HG03025 (cell line): ENCODE results near the gene LY6G5C.
"Not testable (repeated sequence)": the region's sequence is repeated elsewhere in the genome, so short reads cannot be mapped to it uniquely, and the experiment has no call there.

ENCODE experiments used
- ATAC-seq: cut with Tn5 transposase; IDR thresholded peaks from one replicate; pipeline ENCODE4 v1.9.1; 2021; ENCODE audit warnings: mild to moderate bottlenecking, moderate library complexity; ENCODE audit not compliant: unreplicated experiment, low FRiP score

The LY6G5C gene

GRCh38 chr6:31715022-31715958 lies 34.4 kb upstream of the LY6G5C start, which contains the start of gene LY6G6D:
TSS of gene LY6G6D (plus strand) at chr6:31715348. CDS start at chr6:31715356, 8 bp downstream.
- ATAC-seq: no peak

DNA sequence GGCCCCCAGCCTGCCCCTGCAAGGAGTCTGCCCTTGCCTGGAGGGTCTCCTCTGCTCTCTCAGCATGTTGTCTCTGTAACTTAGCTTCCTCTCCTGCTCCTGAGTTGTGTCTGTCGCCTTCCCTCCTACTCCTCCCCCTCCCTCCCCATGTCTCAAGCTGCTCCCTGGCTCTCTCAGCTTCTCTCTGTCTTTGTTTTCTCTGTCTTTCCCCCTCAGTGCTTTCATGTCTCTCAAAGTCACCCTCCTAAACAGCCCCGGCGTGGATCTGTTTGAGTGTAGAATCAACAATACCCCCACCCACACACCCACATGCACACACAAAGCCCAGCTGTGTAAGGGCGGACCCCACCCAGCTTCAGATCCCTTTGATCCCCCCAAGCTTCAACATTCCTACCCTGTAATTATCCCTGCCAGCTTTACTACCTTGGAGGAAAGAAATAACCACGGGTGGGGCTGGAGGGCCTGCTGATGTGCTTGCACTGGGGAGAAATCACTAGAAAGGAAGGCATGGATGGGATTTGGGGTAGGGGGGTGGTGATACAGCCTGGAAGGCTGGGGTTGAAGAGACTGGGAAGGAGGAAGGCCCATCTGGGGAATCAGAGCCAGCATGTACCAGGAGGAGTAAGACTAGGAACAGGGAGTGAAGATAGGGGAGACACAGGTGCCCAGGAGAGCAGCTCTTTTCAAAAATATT lies 33.3 kb upstream of the LY6G5C start:
- no peak for ATAC-seq

DNA sequence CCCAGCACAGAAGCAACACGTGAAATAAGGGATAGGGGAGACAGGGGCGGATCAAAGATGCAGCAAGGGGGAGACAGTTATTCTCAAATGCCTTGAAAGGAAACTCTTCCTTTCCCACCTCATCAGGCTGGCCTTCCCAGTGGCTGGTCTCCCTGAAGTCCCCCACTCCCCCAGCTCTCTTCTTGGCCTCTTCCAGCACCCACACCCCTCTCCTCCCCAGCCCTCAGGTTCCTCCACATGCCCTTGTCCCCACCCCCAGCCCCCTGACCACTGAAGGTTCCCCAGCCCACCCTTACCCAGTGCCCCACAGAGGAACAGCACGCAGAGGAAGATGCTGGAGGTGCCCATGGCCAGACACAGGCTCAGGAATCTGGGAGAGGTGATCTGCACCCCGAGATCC lies 32.6 kb upstream of the LY6G5C start:
- ATAC-seq: no peak

DNA sequence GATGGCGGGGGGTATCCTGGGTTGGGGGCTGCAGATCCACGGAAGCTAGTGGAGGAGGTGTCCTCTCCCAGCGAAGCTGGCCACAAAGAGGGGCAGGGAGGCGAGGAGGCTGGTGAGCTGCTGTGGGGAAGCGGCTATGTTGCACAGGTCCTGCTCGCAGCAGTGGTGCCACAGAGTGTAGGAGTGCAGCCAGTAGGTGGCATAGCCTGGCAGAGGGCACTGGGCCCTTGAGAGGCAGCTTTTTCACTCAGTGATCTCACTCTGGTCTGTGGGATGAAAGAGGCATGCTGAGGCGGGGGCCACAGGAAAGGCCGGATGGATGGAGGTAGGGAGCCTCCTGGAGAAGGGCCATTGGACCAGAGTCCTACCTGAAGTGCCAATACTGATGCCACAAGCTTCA lies 31.4 kb upstream of the LY6G5C start:
- ATAC-seq: no peak

DNA sequence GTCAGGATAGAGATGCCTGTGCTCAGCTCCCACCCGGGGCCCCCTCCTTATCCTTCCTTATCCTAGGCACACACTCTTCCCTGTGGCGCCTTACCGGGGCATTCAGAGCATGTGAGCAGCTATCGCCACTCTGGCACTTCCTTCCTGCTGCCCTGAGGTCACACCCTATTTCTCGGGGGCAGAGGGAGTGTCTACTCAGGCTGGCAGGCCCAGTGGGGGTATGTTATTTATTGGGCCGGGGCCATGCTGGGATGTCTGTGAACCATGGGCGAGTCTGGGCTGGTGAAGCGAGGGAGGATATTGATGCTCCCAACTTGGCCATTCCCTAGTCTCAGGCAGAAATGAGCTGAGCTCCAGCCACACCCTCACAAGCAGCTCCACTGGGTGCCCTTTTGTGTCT lies 30.4 kb upstream of the LY6G5C start:
- no peak for ATAC-seq

GRCh38 chr6:31710523-31711219 lies 29.8 kb upstream of the LY6G5C start:
- ATAC-seq: no peak

GRCh38 chr6:31709157-31709556 lies 28.3 kb upstream of the LY6G5C start:
- ATAC-seq: not testable (repeated sequence)

DNA sequence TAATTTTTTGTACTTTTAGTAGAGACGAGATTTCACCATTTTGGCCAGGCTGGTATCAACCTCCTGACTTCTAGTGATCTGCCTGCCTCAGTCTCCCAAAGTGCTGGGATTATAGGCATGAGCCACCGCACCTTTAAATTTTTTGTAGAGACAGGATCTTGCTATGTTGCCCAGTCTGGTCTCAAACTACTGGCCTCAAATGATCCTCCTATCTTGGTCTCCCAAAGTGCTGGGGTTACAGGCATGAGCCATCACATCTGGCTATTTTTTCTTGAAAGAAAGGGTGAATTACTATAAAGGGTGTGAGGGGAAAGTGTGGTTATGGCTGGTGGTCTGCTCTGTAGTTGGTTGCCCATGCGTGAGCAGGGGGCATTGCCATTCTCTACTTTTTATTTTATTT lies 27.4 kb upstream of the LY6G5C start:
- no peak for ATAC-seq

DNA sequence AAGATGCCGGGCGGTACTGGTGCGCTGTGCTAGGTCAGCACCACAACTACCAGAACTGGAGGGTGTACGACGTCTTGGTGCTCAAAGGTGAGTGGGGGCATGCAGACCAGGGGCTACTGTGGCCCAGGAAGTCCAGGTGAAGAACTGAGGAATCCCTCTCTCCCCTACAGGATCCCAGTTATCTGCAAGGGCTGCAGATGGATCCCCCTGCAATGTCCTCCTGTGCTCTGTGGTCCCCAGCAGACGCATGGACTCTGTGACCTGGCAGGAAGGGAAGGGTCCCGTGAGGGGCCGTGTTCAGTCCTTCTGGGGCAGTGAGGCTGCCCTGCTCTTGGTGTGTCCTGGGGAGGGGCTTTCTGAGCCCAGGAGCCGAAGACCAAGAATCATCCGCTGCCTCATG lies 26.8 kb upstream of the LY6G5C start:
- no peak for ATAC-seq

- no peak for ATAC-seq
These were observed 25.7 kb upstream of the LY6G5C start, which contains the start of gene LY6G6F for GRCh38 chr6:31706599-31706998. TSS of gene LY6G6F (plus strand) at chr6:31706866. CDS start at chr6:31706907, 41 bp downstream.

DNA sequence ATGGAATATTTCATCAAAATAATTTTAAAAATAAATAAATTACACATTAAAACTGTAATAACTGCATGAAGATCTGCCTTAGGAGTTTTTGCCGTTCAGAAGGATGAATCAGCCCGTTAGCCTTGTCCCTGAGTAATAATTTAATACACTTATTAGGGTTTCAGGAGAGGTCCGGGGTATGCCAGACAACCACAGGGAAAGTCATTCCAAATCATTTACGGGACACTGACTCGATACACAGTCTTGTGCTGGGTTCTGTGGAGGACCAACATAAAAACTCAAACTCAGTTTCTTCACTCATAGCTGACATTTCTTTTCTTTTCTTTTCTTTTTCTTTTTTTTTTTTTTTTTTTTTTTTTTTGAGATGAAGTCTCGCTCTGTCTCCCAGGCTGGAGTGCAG lies 25.1 kb upstream of the LY6G5C start:
- no peak for ATAC-seq

GRCh38 chr6:31702819-31703716 lies 22.2 kb upstream of the LY6G5C start, which contains the start of gene ABHD16A:
TSS of gene ABHD16A (minus strand) at chr6:31703324. CDS start at chr6:31703281, 43 bp downstream.
- peak; percentile 71 for ATAC-seq

DNA sequence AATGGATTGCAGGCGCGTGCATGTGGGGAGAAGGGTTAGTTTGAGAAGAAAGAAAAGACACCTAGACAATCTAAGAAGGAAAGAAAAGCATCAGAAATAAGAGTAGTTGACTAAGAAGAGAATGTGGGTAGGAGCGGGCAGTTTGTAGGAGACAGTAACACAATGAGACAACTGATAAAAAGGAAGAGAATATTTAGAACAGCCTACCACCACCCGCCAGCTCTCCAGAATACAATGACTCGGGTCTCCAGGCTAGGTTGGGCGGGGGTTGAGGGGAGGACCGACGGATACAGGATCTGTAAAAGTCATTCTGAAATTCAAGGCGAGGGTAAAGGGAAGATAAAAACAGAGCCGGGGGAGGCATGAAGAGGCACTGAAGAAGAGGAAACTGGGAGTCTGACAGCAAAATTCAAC lies 21.5 kb upstream of the LY6G5C start:
- no peak for ATAC-seq

DNA sequence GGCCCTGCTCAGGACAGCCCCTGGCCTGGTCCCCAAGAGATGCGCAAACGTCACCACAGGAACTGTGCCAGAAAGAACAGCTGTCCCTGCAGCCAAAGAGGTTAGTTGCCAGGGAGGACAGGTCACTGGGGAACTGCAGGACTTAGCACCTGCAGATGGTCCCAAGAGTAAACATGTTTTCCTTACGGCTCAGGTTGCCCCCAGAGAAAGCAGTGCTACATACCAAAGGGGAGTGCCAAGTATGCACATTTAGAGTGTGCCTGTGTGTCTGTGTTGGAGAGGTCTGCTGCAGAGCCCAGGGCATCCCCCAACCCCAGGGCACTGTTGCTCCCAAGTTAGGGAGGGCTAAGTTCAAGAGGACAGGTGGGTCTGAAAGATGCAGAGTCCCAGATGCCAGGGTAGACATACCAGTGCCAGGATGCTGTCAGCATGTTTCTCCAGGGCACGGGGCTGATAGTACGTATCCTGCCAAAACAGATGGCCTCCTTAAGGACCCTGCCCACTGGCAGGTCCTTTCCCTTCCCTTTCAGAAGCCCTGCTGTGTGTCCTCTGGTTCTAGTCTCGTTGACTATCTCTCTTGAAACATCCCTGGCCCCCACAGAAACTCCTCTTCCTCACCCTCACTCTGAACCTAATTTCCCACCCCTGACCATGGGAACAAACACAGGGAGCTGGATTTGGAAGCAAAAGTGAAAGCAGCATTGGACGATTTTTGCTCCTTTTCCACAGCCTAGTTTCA lies 21.0 kb upstream of the LY6G5C start:
- no peak for ATAC-seq

- no peak for ATAC-seq
These were observed 20.0 kb upstream of the LY6G5C start for GRCh38 chr6:31700740-31701401.

- no peak for ATAC-seq
These were observed 16.7 kb upstream of the LY6G5C start for GRCh38 chr6:31697555-31697954.

- no peak for ATAC-seq
These were observed 12.7 kb upstream of the LY6G5C start for GRCh38 chr6:31693535-31693934.

DNA sequence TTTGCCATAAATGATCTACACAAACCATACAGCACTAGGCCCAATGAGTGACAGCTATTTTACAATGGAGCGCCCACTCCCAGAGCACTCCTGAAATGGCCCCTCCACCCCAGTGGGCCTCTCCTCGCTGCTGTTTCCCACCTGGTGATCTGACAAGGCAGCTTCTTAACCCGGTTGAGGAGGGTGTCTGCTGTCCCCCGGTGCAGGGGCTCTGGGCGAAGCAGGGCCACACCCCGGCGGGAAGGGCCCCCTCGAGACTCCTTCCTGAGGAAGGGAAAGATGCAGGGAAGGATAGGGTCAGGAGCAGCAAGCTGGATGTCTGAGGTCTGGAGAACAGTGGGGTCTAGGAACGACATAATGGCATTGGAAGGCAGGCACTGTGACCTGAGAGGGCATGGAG lies 12.0 kb upstream of the LY6G5C start:
- ATAC-seq: no peak

GRCh38 chr6:31692353-31692752 lies 11.5 kb upstream of the LY6G5C start:
- no peak for ATAC-seq
